Osteocyte (in vitro differentiated cells): Measurements from ENCODE around the gene SOHLH1. TPM values are rescaled to one million over a fixed set of nuclear protein-coding genes. Genes with fewer than 3 reads are reported as not detected.

ENCODE experiments used
- DNase-seq: peaks from one replicate; pipeline ENCODE4 v3.0.0; 2021; ENCODE audit warnings: mixed read lengths; ENCODE audit not compliant: unreplicated experiment; ENCODE audit errors: extremely low spot score
- H3K27ac Mint-ChIP-seq: one replicate; pipeline ENCODE4 v1.8.0; 2021; ENCODE audit warnings: mild to moderate bottlenecking, mixed read lengths; ENCODE audit not compliant: unreplicated experiment
- H3K27me3 Mint-ChIP-seq: one replicate; pipeline ENCODE4 v1.8.0; 2021; ENCODE audit warnings: mixed read lengths; ENCODE audit not compliant: unreplicated experiment
- H3K36me3 Mint-ChIP-seq: one replicate; pipeline ENCODE4 v1.8.0; 2021; ENCODE audit warnings: mixed read lengths; ENCODE audit not compliant: unreplicated experiment
- H3K4me1 Mint-ChIP-seq: one replicate; pipeline ENCODE4 v1.8.0; 2021; ENCODE audit warnings: mixed read lengths; ENCODE audit not compliant: unreplicated experiment
- H3K4me3 Mint-ChIP-seq: one replicate; pipeline ENCODE4 v1.8.0; 2021; ENCODE audit warnings: mild to moderate bottlenecking, moderate library complexity, mixed read lengths; ENCODE audit not compliant: unreplicated experiment
- H3K9me3 Mint-ChIP-seq: one replicate; pipeline ENCODE4 v1.8.0; 2021; ENCODE audit warnings: mixed read lengths; ENCODE audit not compliant: unreplicated experiment
- CTCF ChIP-seq: fragments of 200-600 bp; sonication (generic); IDR thresholded peaks from 2 replicates; pipeline ENCODE4 v1.5.0; 2021; ENCODE audit warnings: antibody characterized with exemption, mild to moderate bottlenecking, moderate library complexity
- total RNA-seq: library from RNA; stranded (reverse); gene quantifications from 2 replicates; pipeline ENCODE4 v1.2.1, GENCODE V29; 2021

SOHLH1 gene
- total RNA-seq, 1 donor from 2014 or later = not detected

- H3K27ac Mint-ChIP-seq = no peak overlapping the region
- H3K4me1 Mint-ChIP-seq = no peaks in the 10 kb centered on the region
Observed at GRCh38 chr9:135663857-135664256, 35.4 kb downstream of the SOHLH1 start.

GRCh38 chr9:135663451-135663770, 35.9 kb downstream of the SOHLH1 start:
- no peak for DNase-seq
- Mint-ChIP-seq H3K36me3 (no peaks in the 10 kb centered on the region), H3K27me3 (no peaks in the 10 kb centered on the region), H3K4me3 (no peak overlapping the region), H3K9me3 (peaks cover 1% of the 10 kb centered on the region), H3K4me1 (no peaks in the 10 kb centered on the region), H3K27ac (no peak overlapping the region)
- TF ChIP-seq CTCF = no peak

More at GRCh38 chr9:135663857-135664256, 35.4 kb downstream of the SOHLH1 start:
- DNase-seq = no peak
- H3K4me3 Mint-ChIP-seq = no peak overlapping the region
- H3K27me3 Mint-ChIP-seq = no peaks in the 10 kb centered on the region
- TF ChIP-seq CTCF = no peak
- peaks cover 4% of the 10 kb centered on the region for H3K9me3 Mint-ChIP-seq
- H3K36me3 Mint-ChIP-seq = no peaks in the 10 kb centered on the region

- no peak for DNase-seq
- Mint-ChIP-seq H3K27ac (no peak within 1 kb of the TSS), H3K27me3 (no peaks in the 10 kb centered on the region), H3K4me1 (no peaks in the 10 kb centered on the region), H3K4me3 (no peak within 1 kb of the TSS), H3K36me3 (no peaks in the 10 kb centered on the region), H3K9me3 (no peaks in the 10 kb centered on the region)
- TF ChIP-seq CTCF = no peak
Observed at GRCh38 chr9:135662758-135663450, 36.4 kb downstream of the SOHLH1 start, which contains the start of gene LCN9. TSS of gene LCN9 (plus strand) at chr9:135663309. CDS start at chr9:135663322, 13 bp downstream.

- no peaks in the 10 kb centered on the region for H3K27me3 Mint-ChIP-seq
- H3K4me1 Mint-ChIP-seq = no peaks in the 10 kb centered on the region
- H3K9me3 Mint-ChIP-seq = no peaks in the 10 kb centered on the region
- no peak for TF ChIP-seq CTCF
- no peak overlapping the region for H3K4me3 Mint-ChIP-seq
- H3K36me3 Mint-ChIP-seq = no peaks in the 10 kb centered on the region
- DNase-seq = no peak
- H3K27ac Mint-ChIP-seq = no peak overlapping the region
Observed at GRCh38 chr9:135661816-135662560, 37.3 kb downstream of the SOHLH1 start.

- DNase-seq = no peak
- H3K27me3 Mint-ChIP-seq = no peaks in the 10 kb centered on the region
- no peak for TF ChIP-seq CTCF
- no peak overlapping the region for H3K4me3 Mint-ChIP-seq
- no peaks in the 10 kb centered on the region for H3K9me3 Mint-ChIP-seq
- no peak overlapping the region for H3K27ac Mint-ChIP-seq
- no peaks in the 10 kb centered on the region for H3K4me1 Mint-ChIP-seq
- no peaks in the 10 kb centered on the region for H3K36me3 Mint-ChIP-seq
Observed at GRCh38 chr9:135660407-135660806, 38.9 kb downstream of the SOHLH1 start.
